ENCODE results near the gene C19orf47.
A peak's percentile ranks its signal among the peaks of the same experiment; 100 is the strongest.

Gene C19orf47

GRCh38 chr19:40367577-40368434 is 19.6 kb upstream of the C19orf47 start:
- ATAC-seq = no peak
- no peak for TF ChIP-seq ARNTL (CRISPR knock-in tag; IDR thresholded peaks at IDR 0.05; ENCODE audit: borderline replicate concordance, low read depth)
- TF ChIP-seq BACH2 (CRISPR knock-in tag; IDR thresholded peaks at IDR 0.05; ENCODE audit: borderline replicate concordance) = no peak
- TF ChIP-seq GLIS3 (CRISPR knock-in tag; IDR thresholded peaks at IDR 0.05) = no peak
- no peak for TF ChIP-seq TOX (CRISPR knock-in tag; IDR thresholded peaks at IDR 0.05; ENCODE audit: borderline replicate concordance)
- TF ChIP-seq RARB (CRISPR knock-in tag; IDR thresholded peaks at IDR 0.05) = no peak
- TF ChIP-seq OSR1 (CRISPR knock-in tag; IDR thresholded peaks at IDR 0.05) = no peak
- TF ChIP-seq ISL1 (CRISPR knock-in tag; IDR thresholded peaks at IDR 0.05) = no peak
- TF ChIP-seq SNAI2 (CRISPR knock-in tag; IDR thresholded peaks at IDR 0.05) = no peak
- TF ChIP-seq PPARA (CRISPR knock-in tag; IDR thresholded peaks at IDR 0.05; ENCODE audit: borderline replicate concordance) = no peak
- no peak for TF ChIP-seq ZNF8 (CRISPR knock-in tag; IDR thresholded peaks at IDR 0.05)
- TF ChIP-seq CSRNP3 (CRISPR knock-in tag; IDR thresholded peaks at IDR 0.05) = no peak
- TF ChIP-seq PATZ1 (CRISPR knock-in tag; IDR thresholded peaks at IDR 0.05; ENCODE audit: borderline replicate concordance) = no peak
- TF ChIP-seq ESRRG (CRISPR knock-in tag; IDR thresholded peaks at IDR 0.05) = no peak
- TF ChIP-seq ZNF565 (CRISPR knock-in tag; conservative IDR thresholded peaks at IDR 0.05; ENCODE audit: low read depth) = no peak

- peak; percentile 18 for ATAC-seq
- TF ChIP-seq CSDC2 (CRISPR knock-in tag; IDR thresholded peaks at IDR 0.05) = no peak
- no peak for TF ChIP-seq POU6F1 (CRISPR knock-in tag; IDR thresholded peaks at IDR 0.05; ENCODE audit: borderline replicate concordance, low read depth)
- TF ChIP-seq CSRNP3 (CRISPR knock-in tag; IDR thresholded peaks at IDR 0.05) = no peak
- no peak for TF ChIP-seq ZFP3 (CRISPR knock-in tag; IDR thresholded peaks at IDR 0.05)
- TF ChIP-seq CREB5 (CRISPR knock-in tag; IDR thresholded peaks at IDR 0.05; ENCODE audit: low read depth) = no peak
- TF ChIP-seq ZFP30 (CRISPR knock-in tag; IDR thresholded peaks at IDR 0.05) = no peak
- TF ChIP-seq ESRRG (CRISPR knock-in tag; IDR thresholded peaks at IDR 0.05) = no peak
- TF ChIP-seq ZC3H10 (CRISPR knock-in tag; IDR thresholded peaks at IDR 0.05) = no peak
- TF ChIP-seq GLIS3 (CRISPR knock-in tag; IDR thresholded peaks at IDR 0.05) = no peak
- TF ChIP-seq BACH2 (CRISPR knock-in tag; IDR thresholded peaks at IDR 0.05; ENCODE audit: borderline replicate concordance) = no peak
- TF ChIP-seq SNAI2 (CRISPR knock-in tag; IDR thresholded peaks at IDR 0.05) = no peak
- no peak for TF ChIP-seq ZNF8 (CRISPR knock-in tag; IDR thresholded peaks at IDR 0.05)
Measured at GRCh38 chr19:40366697-40367561, 18.7 kb upstream of the C19orf47 start.
